ENCODE data around the gene NRG3. TPM values are rescaled to one million over a fixed set of nuclear protein-coding genes. Genes with fewer than 3 reads are reported as not detected.

Gene NRG3
- total RNA-seq, 6 experiments from 2014 or later, result not detected

DNA sequence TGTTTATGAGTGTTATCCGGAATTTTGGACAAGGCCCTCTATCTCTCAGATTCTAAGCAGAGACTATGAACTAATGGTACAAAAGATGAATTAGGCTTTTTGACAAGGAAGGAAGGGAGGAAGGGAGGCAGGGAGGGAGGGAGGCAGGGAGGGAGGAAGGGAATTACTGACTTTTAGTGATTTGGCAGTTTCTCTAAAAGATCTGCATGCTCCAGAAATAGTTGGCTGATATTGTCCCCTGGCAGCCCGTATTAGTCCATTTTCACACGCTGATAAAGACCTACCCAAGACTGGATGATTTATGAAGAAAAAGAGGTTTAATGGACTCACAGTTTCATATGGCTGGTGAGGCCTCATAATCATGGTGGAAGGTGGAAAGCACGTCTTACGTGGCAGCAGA, 1093.5 kb downstream of the NRG3 start:
- no peak overlapping the region for H3K27ac Mint-ChIP-seq
- no peaks in the 10 kb centered on the region for H3K27me3 Mint-ChIP-seq (ENCODE audit: insufficient read depth)
- H3K36me3 Mint-ChIP-seq (ENCODE audit: low read depth), result no peaks in the 10 kb centered on the region
- TF ChIP-seq, protein P1, sequence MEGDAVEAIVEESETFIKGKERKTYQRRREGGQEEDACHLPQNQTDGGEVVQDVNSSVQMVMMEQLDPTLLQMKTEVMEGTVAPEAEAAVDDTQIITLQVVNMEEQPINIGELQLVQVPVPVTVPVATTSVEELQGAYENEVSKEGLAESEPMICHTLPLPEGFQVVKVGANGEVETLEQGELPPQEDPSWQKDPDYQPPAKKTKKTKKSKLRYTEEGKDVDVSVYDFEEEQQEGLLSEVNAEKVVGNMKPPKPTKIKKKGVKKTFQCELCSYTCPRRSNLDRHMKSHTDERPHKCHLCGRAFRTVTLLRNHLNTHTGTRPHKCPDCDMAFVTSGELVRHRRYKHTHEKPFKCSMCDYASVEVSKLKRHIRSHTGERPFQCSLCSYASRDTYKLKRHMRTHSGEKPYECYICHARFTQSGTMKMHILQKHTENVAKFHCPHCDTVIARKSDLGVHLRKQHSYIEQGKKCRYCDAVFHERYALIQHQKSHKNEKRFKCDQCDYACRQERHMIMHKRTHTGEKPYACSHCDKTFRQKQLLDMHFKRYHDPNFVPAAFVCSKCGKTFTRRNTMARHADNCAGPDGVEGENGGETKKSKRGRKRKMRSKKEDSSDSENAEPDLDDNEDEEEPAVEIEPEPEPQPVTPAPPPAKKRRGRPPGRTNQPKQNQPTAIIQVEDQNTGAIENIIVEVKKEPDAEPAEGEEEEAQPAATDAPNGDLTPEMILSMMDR (IDR thresholded peaks at IDR 0.05), result no peak
- no peak overlapping the region for H3K4me3 Mint-ChIP-seq
- no peaks in the 10 kb centered on the region for H3K9me3 Mint-ChIP-seq
- DNase-seq, result no peak
- H3K4me1 Mint-ChIP-seq (ENCODE audit: low read depth), result no peaks in the 10 kb centered on the region

- peak; percentile 67 for DNase-seq
- H3K9me3 Mint-ChIP-seq, result no peaks in the 10 kb centered on the region
- no peaks in the 10 kb centered on the region for H3K4me1 Mint-ChIP-seq (ENCODE audit: low read depth)
- TF ChIP-seq, protein P1 (IDR thresholded peaks at IDR 0.05), result peak; percentile 80
- H3K4me3 Mint-ChIP-seq, result no peak overlapping the region
- H3K27ac Mint-ChIP-seq, result no peak overlapping the region
- H3K27me3 Mint-ChIP-seq (ENCODE audit: insufficient read depth), result no peaks in the 10 kb centered on the region
- H3K36me3 Mint-ChIP-seq (ENCODE audit: low read depth), result no peaks in the 10 kb centered on the region
These were observed 1094.4 kb downstream of the NRG3 start for GRCh38 chr10:82969405-82969804.

- H3K27me3 Mint-ChIP-seq (ENCODE audit: insufficient read depth), result no peaks in the 10 kb centered on the region
These were observed 1105.3 kb downstream of the NRG3 start for GRCh38 chr10:82980321-82980720.

DNA sequence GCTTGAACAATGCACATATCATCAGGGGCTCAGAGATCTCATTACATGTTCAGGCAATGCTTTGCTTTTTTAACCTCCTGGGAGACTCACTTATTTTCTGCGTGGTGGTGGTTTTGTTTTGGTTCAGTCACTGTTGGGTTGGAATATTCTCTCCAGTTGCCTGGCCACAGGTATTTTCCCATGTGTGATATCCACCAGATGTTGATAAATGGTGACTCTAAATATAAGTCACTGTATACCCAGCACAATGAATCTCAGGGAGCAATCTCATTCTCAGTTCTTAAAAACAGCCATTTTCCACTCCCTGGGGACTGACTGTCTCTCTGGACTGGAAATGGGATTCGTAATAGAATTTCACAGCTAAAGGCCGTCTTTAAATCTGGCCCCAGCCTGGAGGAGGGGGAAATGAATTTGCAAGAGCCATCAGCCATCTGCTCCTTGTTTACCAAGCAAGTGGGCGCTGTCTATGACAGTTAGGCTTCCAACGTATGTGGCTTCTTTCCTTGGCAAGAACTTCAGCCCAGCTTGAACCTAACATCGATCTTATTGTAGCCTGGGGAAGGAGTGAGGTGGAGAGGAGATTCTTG, 1106.2 kb downstream of the NRG3 start:
- DNase-seq, result peak; percentile 32
- peak overlapping the region; percentile 72 for H3K4me3 Mint-ChIP-seq
- TF ChIP-seq, protein P1 (IDR thresholded peaks at IDR 0.05), result no peak
- no peaks in the 10 kb centered on the region for H3K36me3 Mint-ChIP-seq (ENCODE audit: low read depth)
- no peaks in the 10 kb centered on the region for H3K27me3 Mint-ChIP-seq (ENCODE audit: insufficient read depth)
- H3K9me3 Mint-ChIP-seq, result no peaks in the 10 kb centered on the region
- H3K4me1 Mint-ChIP-seq (ENCODE audit: low read depth), result peaks cover 33% of the 10 kb centered on the region
- peak overlapping the region; percentile 99 for H3K27ac Mint-ChIP-seq

More at GRCh38 chr10:82980321-82980720, 1105.3 kb downstream of the NRG3 start:
- no peak for DNase-seq
- Mint-ChIP-seq H3K4me1 (ENCODE audit: low read depth) (peaks cover 33% of the 10 kb centered on the region), H3K27ac (peak overlapping the region; percentile 99; the same call in 1 of the 2 replicates), H3K9me3 (no peaks in the 10 kb centered on the region), H3K4me3 (no peak overlapping the region), H3K36me3 (ENCODE audit: low read depth) (no peaks in the 10 kb centered on the region)
- TF ChIP-seq, protein P1 (IDR thresholded peaks at IDR 0.05), result no peak

DNA sequence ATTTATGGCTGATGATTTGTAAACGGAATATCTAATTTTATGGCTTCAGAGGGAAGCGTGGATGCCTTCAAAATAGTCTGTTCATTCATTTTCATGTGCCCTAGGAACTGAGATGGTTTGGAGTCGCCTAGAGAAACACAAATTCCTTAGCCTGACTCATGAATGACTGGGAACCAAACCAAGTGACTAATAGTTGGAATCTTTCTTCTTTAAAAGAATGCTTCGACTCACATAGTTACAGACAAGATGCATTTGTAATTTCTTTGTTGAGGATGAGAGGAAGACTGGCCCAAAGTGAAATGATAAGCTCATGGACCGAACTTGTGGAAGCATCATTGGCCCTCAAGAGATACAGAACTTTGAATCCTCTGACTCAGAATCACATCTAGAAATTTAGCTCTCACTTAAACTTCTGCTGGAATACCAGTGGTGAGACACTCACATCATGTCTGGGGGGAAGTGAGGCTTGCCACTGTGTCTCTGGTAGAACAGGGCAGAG, 1107.2 kb downstream of the NRG3 start:
- peak; percentile 98 for DNase-seq
- Mint-ChIP-seq H3K4me3 (peak overlapping the region; percentile 79), H3K9me3 (no peaks in the 10 kb centered on the region), H3K4me1 (ENCODE audit: low read depth) (peaks cover 33% of the 10 kb centered on the region), H3K27ac (peak overlapping the region; percentile 99), H3K27me3 (ENCODE audit: insufficient read depth) (no peaks in the 10 kb centered on the region), H3K36me3 (ENCODE audit: low read depth) (no peaks in the 10 kb centered on the region)
- TF ChIP-seq, protein P1 (IDR thresholded peaks at IDR 0.05), result no peak

Measured in HFFc6 (cell line).